CD4-positive, alpha-beta T cell (primary cell): ENCODE results near the gene JMJD4. TPM values are rescaled to one million over a fixed set of nuclear protein-coding genes. Genes with fewer than 3 reads are reported as not detected.

Source experiments
- ATAC-seq: fragments of 200-7000 bp; cut with Tn5 transposase; one replicate; pipeline ENCODE4 v1.10.0; 2022; ENCODE audit warnings: mild to moderate bottlenecking; ENCODE audit not compliant: poor library complexity
- CTCF ChIA-PET: fragments of 350-600 bp; sonication (Branson Sonifier 250); formaldehyde crosslinking; loops from one replicate; lab custom pipeline; 2021; ENCODE audit warnings: antibody characterized with exemption, inconsistent platforms; lab: Charles Lee
- POLR2A ChIA-PET: fragments of 350-600 bp; sonication (Branson Sonifier 250); formaldehyde crosslinking; loops from one replicate; lab custom pipeline; 2021; ENCODE audit warnings: antibody characterized with exemption, inconsistent platforms; lab: Charles Lee
- DNase-seq, 14 experiments: peaks; one replicate each; pipeline ENCODE4 v3.0.0-alpha.2; 2013 to 2020; ENCODE audit warnings: mixed read lengths in 2 of 14
- H3K27ac ChIP-seq, 2 donors: one replicate each; pipeline versions ENCODE4 v1.5.1 to v1.7.0; 2013; ENCODE audit warnings: low read length in 2 of 2, low read depth in 1 of 2, mild to moderate bottlenecking in 1 of 2
- H3K27me3 ChIP-seq, 2 experiments: 1 replicate in 1 of 2; 2 replicates in 1 of 2; pipeline versions ENCODE4 v1.6.1 to v1.7.0; 2013; ENCODE audit warnings: low read length in 2 of 2, control low read depth in 1 of 2, mild to moderate bottlenecking in 1 of 2, moderate library complexity in 1 of 2; ENCODE audit not compliant: insufficient read depth in 2 of 2, control insufficient read depth in 1 of 2
- H3K36me3 ChIP-seq: one replicate; pipeline ENCODE4 v1.6.1; 2013; ENCODE audit warnings: low read length, control low read depth; ENCODE audit not compliant: insufficient read depth
- H3K4me1 ChIP-seq: one replicate; pipeline ENCODE4 v1.6.1; 2013; ENCODE audit warnings: low read length, control low read depth; ENCODE audit not compliant: insufficient read depth
- H3K4me3 ChIP-seq: one replicate; pipeline ENCODE4 v1.5.1; 2013; ENCODE audit warnings: mild to moderate bottlenecking, low read length, moderate library complexity
- H3K9me3 ChIP-seq, 2 experiments: 1 replicate in 1 of 2; 2 replicates in 1 of 2; pipeline versions ENCODE4 v1.6.1 to v1.7.0; 2013; ENCODE audit warnings: low read length in 2 of 2, mild to moderate bottlenecking in 2 of 2, control low read depth in 1 of 2, moderate library complexity in 1 of 2; ENCODE audit not compliant: control insufficient read depth in 1 of 2, insufficient read depth in 1 of 2
- H3K27ac Mint-ChIP-seq: one replicate; pipeline ENCODE4 v1.8.0; 2020; ENCODE audit warnings: mixed read lengths
- H3K27me3 Mint-ChIP-seq: one replicate; pipeline ENCODE4 v1.8.0; 2021; ENCODE audit warnings: mixed read lengths
- H3K36me3 Mint-ChIP-seq: one replicate; pipeline ENCODE4 v1.8.0; 2021; ENCODE audit warnings: low read depth, mixed read lengths
- H3K4me1 Mint-ChIP-seq: one replicate; pipeline ENCODE4 v1.8.0; 2021; ENCODE audit warnings: low read depth, mixed read lengths
- H3K4me3 Mint-ChIP-seq: one replicate; pipeline ENCODE4 v1.8.0; 2020; ENCODE audit warnings: mild to moderate bottlenecking, mixed read lengths
- H3K9me3 Mint-ChIP-seq: one replicate; pipeline ENCODE4 v1.8.0; 2020; ENCODE audit warnings: mixed read lengths
- CTCF ChIP-seq: fragments of 200-600 bp; IDR thresholded peaks from one replicate; pipeline ENCODE4 v1.8.0; 2022; ENCODE audit warnings: antibody characterized with exemption, mild to moderate bottlenecking
- intact Hi-C, 2 experiments: fragments of 100-400 bp; cut with DNase I in 1 of 2; cut with micrococcal nuclease in 1 of 2; formaldehyde crosslinking; loops; one replicate each; pipeline versions ENCODE4 v1.15.1 to v1.9.0; 2023 to 2025; cut with DNase I, micrococcal nuclease
- total RNA-seq, 174 experiments: library from RNA in 2 of 174; stranded (reverse) in 2 of 174; gene quantifications; one replicate each; pipeline ENCODE4 v1.2.3 and lab custom pipeline; 2021 to 2026

The JMJD4 gene
- total RNA-seq, 2 experiments from 2014 or later, result 11.4 to 11.9 TPM

- Mint-ChIP-seq H3K4me3 (no peak overlapping the region), H3K27ac (no peak overlapping the region), H3K36me3 (peaks cover 65% of the 10 kb centered on the region), H3K9me3 (no peaks in the 10 kb centered on the region), H3K27me3 (no peaks in the 10 kb centered on the region), H3K4me1 (peaks cover 38% of the 10 kb centered on the region)
- no peaks in the 10 kb centered on the region for H3K9me3 ChIP-seq
- DNase-seq (no peak), ATAC-seq (no peak)
- intact Hi-C loops, result no loop called here
- CTCF ChIA-PET, result no interaction called here
- POLR2A ChIA-PET, result interaction anchor here (0.6 kb wide), 1 partner anchor 69 kb away, joined by 3 read pairs; no protein-coding TSS in a partner anchor
- H3K27ac ChIP-seq, result no peak overlapping the region
- H3K4me1 ChIP-seq, result peaks cover 31% of the 10 kb centered on the region
- H3K27me3 ChIP-seq, result no peaks in the 10 kb centered on the region
- no peak for TF ChIP-seq CTCF
- H3K4me3 ChIP-seq, result no peak overlapping the region
- H3K36me3 ChIP-seq, result peaks cover 53% of the 10 kb centered on the region
Observed at GRCh38 chr1:227749916-227750710, 15.0 kb upstream of the JMJD4 start.

- peaks cover 39% of the 10 kb centered on the region for H3K4me1 ChIP-seq
- Mint-ChIP-seq H3K36me3 (peaks cover 57% of the 10 kb centered on the region), H3K9me3 (no peaks in the 10 kb centered on the region), H3K27ac (peak overlapping the region; percentile 54), H3K27me3 (no peaks in the 10 kb centered on the region), H3K4me3 (no peak overlapping the region), H3K4me1 (peaks cover 42% of the 10 kb centered on the region)
- H3K4me3 ChIP-seq, result no peak overlapping the region
- ATAC-seq (no peak), DNase-seq (no peak)
- intact Hi-C loops, result no loop called here
- H3K27ac ChIP-seq, result no peak overlapping the region
- H3K9me3 ChIP-seq, result no peaks in the 10 kb centered on the region
- no peak for TF ChIP-seq CTCF
- no peaks in the 10 kb centered on the region for H3K27me3 ChIP-seq
- H3K36me3 ChIP-seq, result peaks cover 53% of the 10 kb centered on the region
- ChIA-PET POLR2A (interaction anchor here (0.6 kb wide), 1 partner anchor 70 kb away, joined by 3 read pairs; no protein-coding TSS in a partner anchor), CTCF (no interaction called here)
Observed at GRCh38 chr1:227749225-227749624, 14.1 kb upstream of the JMJD4 start.

GRCh38 chr1:227748496-227749182, 13.5 kb upstream of the JMJD4 start:
- no peak for TF ChIP-seq CTCF
- peaks cover 52% of the 10 kb centered on the region for H3K36me3 ChIP-seq
- H3K27ac ChIP-seq, result peak overlapping the region in 1 of 2 donors; percentile 4
- Mint-ChIP-seq H3K27me3 (no peaks in the 10 kb centered on the region), H3K9me3 (no peaks in the 10 kb centered on the region), H3K4me3 (no peak overlapping the region), H3K4me1 (peaks cover 47% of the 10 kb centered on the region), H3K36me3 (peaks cover 56% of the 10 kb centered on the region), H3K27ac (peak overlapping the region; percentile 54)
- H3K9me3 ChIP-seq, result no peaks in the 10 kb centered on the region
- no peak overlapping the region for H3K4me3 ChIP-seq
- intact Hi-C loops, result no loop called here
- POLR2A ChIA-PET, result no interaction called here
- H3K27me3 ChIP-seq, result no peaks in the 10 kb centered on the region
- H3K4me1 ChIP-seq, result peaks cover 41% of the 10 kb centered on the region
- ATAC-seq (peak; percentile 84), DNase-seq (peak in 3 of 14 experiments; percentile 35 to 70 (median 64))
- CTCF ChIA-PET, result no interaction called here
